GM10266 (cell line): ENCODE results near the gene ADORA2A.

Experiments used
- DNase-seq: peaks from one replicate; pipeline ENCODE4 v3.0.0; 2012; ENCODE audit errors: extremely low spot score
- CTCF ChIP-seq: IDR thresholded peaks from 2 replicates; pipeline ENCODE4 v1.5.1; 2012; ENCODE audit warnings: mild to moderate bottlenecking, low read depth; ENCODE audit not compliant: control insufficient read depth, insufficient read depth; ENCODE audit errors: missing control alignments

ADORA2A gene

DNA sequence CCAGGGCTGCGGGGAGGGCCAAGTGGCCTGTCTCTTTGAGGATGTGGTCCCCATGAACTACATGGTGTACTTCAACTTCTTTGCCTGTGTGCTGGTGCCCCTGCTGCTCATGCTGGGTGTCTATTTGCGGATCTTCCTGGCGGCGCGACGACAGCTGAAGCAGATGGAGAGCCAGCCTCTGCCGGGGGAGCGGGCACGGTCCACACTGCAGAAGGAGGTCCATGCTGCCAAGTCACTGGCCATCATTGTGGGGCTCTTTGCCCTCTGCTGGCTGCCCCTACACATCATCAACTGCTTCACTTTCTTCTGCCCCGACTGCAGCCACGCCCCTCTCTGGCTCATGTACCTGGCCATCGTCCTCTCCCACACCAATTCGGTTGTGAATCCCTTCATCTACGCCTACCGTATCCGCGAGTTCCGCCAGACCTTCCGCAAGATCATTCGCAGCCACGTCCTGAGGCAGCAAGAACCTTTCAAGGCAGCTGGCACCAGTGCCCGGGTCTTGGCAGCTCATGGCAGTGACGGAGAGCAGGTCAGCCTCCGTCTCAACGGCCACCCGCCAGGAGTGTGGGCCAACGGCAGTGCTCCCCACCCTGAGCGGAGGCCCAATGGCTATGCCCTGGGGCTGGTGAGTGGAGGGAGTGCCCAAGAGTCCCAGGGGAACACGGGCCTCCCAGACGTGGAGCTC, 13.5 kb downstream of the ADORA2A start:
- no peak for TF ChIP-seq CTCF
- DNase-seq, result no peak

- no peak for DNase-seq
- no peak for TF ChIP-seq CTCF
These were observed 14.3 kb downstream of the ADORA2A start for GRCh38 chr22:24441406-24442351.

DNA sequence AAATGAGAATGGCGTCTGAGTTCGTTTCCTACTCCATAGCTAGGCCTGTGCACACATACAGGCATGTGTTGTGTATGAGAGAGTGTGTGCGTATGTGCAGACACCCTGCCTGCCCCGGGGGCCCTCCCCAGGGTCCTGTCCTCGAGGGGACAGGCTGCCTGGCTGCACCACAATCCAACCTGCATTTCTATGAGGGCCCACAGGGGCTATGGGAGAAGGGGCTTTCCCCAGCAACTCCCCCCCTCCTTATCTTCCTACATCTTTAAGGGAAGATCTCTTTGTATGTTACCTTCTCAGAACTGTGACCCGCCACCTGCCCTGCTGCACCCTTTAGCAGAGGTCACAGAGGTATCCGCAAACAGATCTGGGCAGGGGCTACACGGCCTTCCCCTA, 14.9 kb downstream of the ADORA2A start:
- TF ChIP-seq CTCF, result no peak
- no peak for DNase-seq

GRCh38 chr22:24443668-24444067, 16.3 kb downstream of the ADORA2A start:
- no peak for TF ChIP-seq CTCF
- DNase-seq, result no peak

- no peak for TF ChIP-seq CTCF
- DNase-seq, result no peak
These were observed 16.9 kb downstream of the ADORA2A start for GRCh38 chr22:24444251-24444650.

DNA sequence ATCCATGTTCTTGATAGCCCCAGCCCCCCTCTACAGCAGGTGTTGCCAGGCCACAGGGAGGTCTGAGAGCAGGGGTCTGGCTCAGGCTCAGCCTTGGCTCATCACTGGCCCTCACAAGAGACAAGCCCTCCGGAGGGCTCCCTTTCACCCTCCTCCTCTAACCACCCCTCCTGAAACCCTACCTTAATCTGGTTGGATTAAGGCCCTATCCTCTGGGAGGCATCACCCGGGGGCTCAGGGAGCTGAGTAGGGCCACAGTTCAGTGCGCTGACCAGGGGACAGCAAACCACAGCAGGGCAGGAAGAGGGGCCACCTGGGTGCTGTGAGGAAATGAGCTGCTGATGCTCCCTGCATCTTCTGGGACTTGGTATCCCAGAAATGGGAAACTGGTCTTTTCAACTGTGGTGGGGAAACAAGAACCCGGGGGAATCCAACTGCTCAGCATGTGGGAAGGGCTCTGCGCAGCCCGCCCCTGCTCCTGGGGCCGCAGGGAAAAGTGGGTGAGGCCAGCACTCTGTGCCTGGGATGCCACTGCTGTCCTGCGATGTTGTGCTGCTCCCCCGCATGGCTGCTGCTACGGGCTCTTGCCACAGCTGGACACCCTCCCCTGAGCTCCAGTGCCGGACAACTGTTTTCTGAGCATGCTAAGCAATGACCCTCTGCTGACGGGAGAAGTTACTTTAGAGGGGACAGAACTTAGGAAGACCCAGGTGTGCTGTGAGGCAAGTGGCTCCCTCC, 17.5 kb downstream of the ADORA2A start:
- no peak for DNase-seq
- TF ChIP-seq CTCF, result no peak
